GM12878 (cell line): Measurements from ENCODE around the gene PLA2G2C. TPM values are rescaled to one million over a fixed set of nuclear protein-coding genes. Genes with fewer than 3 reads are reported as not detected.

Experiments used
- ATAC-seq: fragments of 200-7000 bp; cut with Tn5 transposase; 3 replicates; pipeline ENCODE4 v1.9.1; 2020; ENCODE audit warnings: mild to moderate bottlenecking, moderate library complexity
- BruUV-seq: library from RNA; stranded (reverse); fragments of 400-500 nt; replicated peaks from 2 replicates; lab custom pipeline; 2021; lab: Mats Ljungman, UMichigan
- CTCF ChIA-PET: fragments of 300-600 bp; sonication (Branson Sonifier 250); formaldehyde crosslinking; extraction: SDS; loops from one replicate; lab custom pipeline; 2021; ENCODE audit warnings: inconsistent platforms; lab: Yijun Ruan, JAX
- POLR2A ChIA-PET: fragments of 350-600 bp; formaldehyde crosslinking; extraction: SDS; loops from one replicate; lab custom pipeline; 2021; ENCODE audit warnings: inconsistent platforms; lab: Charles Lee
- RAD21 ChIA-PET: fragments of 300-600 bp; sonication (Branson Sonifier 250); formaldehyde crosslinking; loops from one replicate; lab custom pipeline; 2023; ENCODE audit warnings: antibody characterized with exemption; ENCODE audit not compliant: unreplicated experiment; lab: Charles Lee
- SMC1A ChIA-PET: fragments of 300-600 bp; sonication (Branson Sonifier 250); formaldehyde crosslinking; loops from one replicate; lab custom pipeline; 2023; ENCODE audit not compliant: unreplicated experiment, uncharacterized antibody; lab: Charles Lee
- DNase-seq: peaks from one replicate; pipeline ENCODE4 v3.0.0-alpha.2; 2011; ENCODE audit warnings: low read depth, low spot score
- FAIRE-seq: peaks from 3 replicates; lab custom pipeline; 2011; peaks lifted over from hg19 to GRCh38; lab: Jason Lieb, UNC
- H2AFZ ChIP-seq: 2 replicates; pipeline ENCODE4 v1.6.0; 2011; ENCODE audit warnings: low read depth, low read length, control low read depth; ENCODE audit not compliant: control insufficient read depth
- H3K27ac ChIP-seq: 2 replicates; pipeline ENCODE4 v1.5.1; 2011; ENCODE audit warnings: control low read depth; ENCODE audit not compliant: control insufficient read depth, insufficient read depth
- H3K27me3 ChIP-seq, 2 experiments: replicated peaks in 1 of 2; 2 replicates each; pipeline versions ENCODE4 v1.6.0 to v1.6.1; 2011; ENCODE audit warnings: low read length in 1 of 2; ENCODE audit not compliant: control insufficient read depth in 2 of 2, insufficient read depth in 2 of 2
- H3K36me3 ChIP-seq, 2 experiments: 2 replicates each; pipeline ENCODE4 v1.5.1; 2011; ENCODE audit warnings: low read length in 1 of 2; ENCODE audit not compliant: control insufficient read depth in 2 of 2, insufficient read depth in 2 of 2
- H3K4me1 ChIP-seq: 2 replicates; pipeline ENCODE4 v1.6.1; 2011; ENCODE audit warnings: mild to moderate bottlenecking, low read length, moderate library complexity, mixed read lengths; ENCODE audit not compliant: control insufficient read depth, insufficient read depth
- H3K4me2 ChIP-seq: 2 replicates; pipeline ENCODE4 v1.6.0; 2011; ENCODE audit warnings: control low read depth; ENCODE audit not compliant: control insufficient read depth, insufficient read depth
- H3K4me3 ChIP-seq: fragments of 200-600 bp; sonication (generic); 2 replicates; pipeline ENCODE4 v1.5.1; 2016
- H3K79me2 ChIP-seq: 2 replicates; pipeline ENCODE4 v1.6.0; 2011; ENCODE audit warnings: low read length; ENCODE audit not compliant: control insufficient read depth, insufficient read depth
- H3K9ac ChIP-seq: 2 replicates; pipeline ENCODE4 v1.8.0; 2011; ENCODE audit warnings: low read length, control low read depth, mixed read lengths; ENCODE audit not compliant: control insufficient read depth, insufficient read depth
- H3K9me3 ChIP-seq: replicated peaks from 3 replicates; pipeline ENCODE4 v1.5.1; 2011; ENCODE audit warnings: mild to moderate bottlenecking, low read length; ENCODE audit not compliant: control insufficient read depth, insufficient read depth
- H4K20me1 ChIP-seq: 2 replicates; pipeline ENCODE4 v1.6.0; 2011; ENCODE audit not compliant: control insufficient read depth, insufficient read depth
- BACH1 ChIP-seq: fragments of 450-650 bp; IDR thresholded peaks from 2 replicates; pipeline ENCODE4 v1.6.1; 2017; ENCODE audit warnings: mild to moderate bottlenecking, borderline replicate concordance
- CTCF ChIP-seq, 3 experiments: IDR thresholded peaks in 2 of 3; conservative IDR thresholded peaks in 1 of 3; 2 replicates each; pipeline ENCODE4 v1.5.1; 2011; ENCODE audit warnings: low read depth in 3 of 3, low read length in 3 of 3, mild to moderate bottlenecking in 3 of 3, control low read depth in 2 of 3, moderate library complexity in 2 of 3, inconsistent platforms in 1 of 3, mixed read lengths in 1 of 3; ENCODE audit not compliant: control insufficient read depth in 2 of 3, insufficient read depth in 1 of 3; ENCODE audit errors: extremely low read depth in 1 of 3
- ESRRA ChIP-seq: IDR thresholded peaks from 2 replicates; pipeline ENCODE4 v1.6.1; 2012; ENCODE audit warnings: mild to moderate bottlenecking, low read length, improper control_type of control experiment
- FOXM1 ChIP-seq: IDR thresholded peaks from 2 replicates; pipeline ENCODE4 v1.6.1; 2012; ENCODE audit warnings: low read depth, mild to moderate bottlenecking, inconsistent platforms, low read length, moderate library complexity
- MXI1 ChIP-seq: fragments of 150-350 bp; IDR thresholded peaks from 2 replicates; pipeline ENCODE4 v1.6.1; 2011; ENCODE audit warnings: low read depth, mild to moderate bottlenecking, inconsistent platforms, low read length, improper control_type of control experiment
- NBN ChIP-seq: fragments of 450-650 bp; IDR thresholded peaks from 2 replicates; pipeline ENCODE4 v1.6.1; 2016
- NFIC ChIP-seq: IDR thresholded peaks from 2 replicates; pipeline ENCODE4 v1.6.1; 2012; ENCODE audit warnings: low read depth, mild to moderate bottlenecking, inconsistent platforms, low read length, moderate library complexity
- NFYA ChIP-seq: IDR thresholded peaks from 2 replicates; pipeline ENCODE4 v1.6.1; 2011; ENCODE audit warnings: low read depth, mild to moderate bottlenecking, low read length, improper control_type of control experiment, borderline replicate concordance
- NRF1 ChIP-seq: conservative IDR thresholded peaks from 2 replicates; pipeline ENCODE4 v1.6.1; 2011; ENCODE audit warnings: mild to moderate bottlenecking, low read depth, low read length, improper control_type of control experiment
- SMARCA5 ChIP-seq: fragments of 450-650 bp; IDR thresholded peaks from 2 replicates; pipeline ENCODE4 v1.6.1; 2017; ENCODE audit warnings: mild to moderate bottlenecking
- TAF1 ChIP-seq: IDR thresholded peaks from 2 replicates; pipeline ENCODE4 v1.6.1; 2011; ENCODE audit warnings: mild to moderate bottlenecking, low read depth, low read length, borderline replicate concordance
- WGBS: methylation state at CpG from one replicate; pipeline ENCODE4 v1.1.6; 2016; ENCODE audit warnings: low lambda C conversion rate; ENCODE audit not compliant: insufficient replicate concordance, insufficient coverage; ENCODE audit errors: missing lambda C conversion rate; 5-methylcytosine and 5-hydroxymethylcytosine counted together
- in situ Hi-C: fragments of 300-500 bp; cut with MboI; formaldehyde crosslinking; loops from 9 replicates; pipeline ENCODE4 v1.14.3; 2018; ENCODE audit warnings: mixed read lengths
- intact Hi-C: fragments of 100-400 bp; cut with micrococcal nuclease; formaldehyde crosslinking; loops from one replicate; pipeline ENCODE4 v1.14.2; 2022; ENCODE audit not compliant: unreplicated experiment
- polyA plus RNA-seq, 11 experiments: library from polyadenylated mRNA; depleted of rRNA in 4 of 11; unstranded in 6 of 11; stranded (reverse) in 5 of 11; fragments of >200 nt; fragmentation: Nextera tagmentation in 4 of 11; fragmentation: Illumina TruSeq in 1 of 11; extraction: Ambion mirVana in 4 of 11; extraction: Trizol in 1 of 11; gene quantifications; 1 replicate in 1 of 11; 2 replicates in 10 of 11; pipeline versions ENCODE4 v1.2.1 to v1.2.3, GENCODE V29; 2011 to 2016; ENCODE audit warnings: inconsistent platforms in 2 of 11, missing spikeins in 2 of 11, low read depth in 1 of 11
- total RNA-seq, 4 experiments: library from RNA; depleted of rRNA in 3 of 4; stranded (reverse); fragments of >200 nt in 3 of 4; fragmentation: Illumina TruSeq in 1 of 4; extraction: Trizol in 1 of 4; gene quantifications; 2 replicates each; pipeline versions ENCODE4 v1.2.1 to v1.2.3, GENCODE V29; 2013 to 2021
- TF ChIP-seq, protein P1 (sequence below): fragments of 450-650 bp; formaldehyde crosslinking; IDR thresholded peaks from 2 replicates; pipeline ENCODE4 v1.4.0; 2022; ENCODE audit warnings: mild to moderate bottlenecking, moderate library complexity
- TF ChIP-seq, protein P2 (sequence below): IDR thresholded peaks from 2 replicates; pipeline ENCODE4 v1.6.1; 2012; ENCODE audit warnings: low read depth, low read length, improper control_type of control experiment
- TF ChIP-seq, protein P3 (sequence below): IDR thresholded peaks from 2 replicates; pipeline ENCODE4 v1.6.1; 2012; ENCODE audit warnings: low read length, inconsistent platforms

The PLA2G2C gene
- total and polyA plus RNA-seq, 10 of the 15 experiments (the other 5 are each of a cell fraction or from before 2014, with no cell fraction given), result 0.05 TPM; not detected in 9

- DNase-seq (no peak), ATAC-seq (no peak), FAIRE-seq (no peak)
- SMC1A ChIA-PET, result no interaction called here
- RAD21 ChIA-PET, result no interaction called here
- Histone ChIP-seq H3K4me2 (no peak overlapping the region), H3K27ac (no peak overlapping the region), H3K4me3 (no peak overlapping the region), H3K27me3 (no peaks in the 10 kb centered on the region; a peak in 2 of 4 replicates), H4K20me1 (no peaks in the 10 kb centered on the region), H3K9ac (no peak overlapping the region), H2AFZ (no peak overlapping the region), H3K79me2 (no peaks in the 10 kb centered on the region), H3K9me3 (no peaks in the 10 kb centered on the region; the same call in 2 of the 3 replicates), H3K4me1 (peaks cover 5% of the 10 kb centered on the region), H3K36me3 (no peaks in the 10 kb centered on the region)
- POLR2A ChIA-PET, result interaction anchor here (0.5 kb wide), 1 partner anchor 1486 kb away, joined by 4 read pairs; no protein-coding TSS in a partner anchor
- intact Hi-C loops (no loop called here), in situ Hi-C loops (no loop called here)
- BruUV-seq, result no TSS peak
- WGBS, result 68% methylated on average over 5 of the region's 5 CpGs
- CTCF ChIA-PET, result no interaction called here
- TF ChIP-seq NFYA (no peak), FOXM1 (no peak), NBN (no peak), ESRRA (no peak), MXI1 (no peak), CTCF (IDR thresholded peaks at IDR 0.05 in 2 of 3, conservative IDR thresholded peaks at IDR 0.05 in 1 of 3; ENCODE audit: control insufficient read depth in 2 of 3, extremely low read depth in 1 of 3, insufficient read depth in 1 of 3, low read depth in 3 of 3, low read length in 3 of 3) (no peak), NRF1 (no peak), NFIC (no peak), BACH1 (no peak), TAF1 (no peak), SMARCA5 (no peak)
- TF ChIP-seq, protein P1, sequence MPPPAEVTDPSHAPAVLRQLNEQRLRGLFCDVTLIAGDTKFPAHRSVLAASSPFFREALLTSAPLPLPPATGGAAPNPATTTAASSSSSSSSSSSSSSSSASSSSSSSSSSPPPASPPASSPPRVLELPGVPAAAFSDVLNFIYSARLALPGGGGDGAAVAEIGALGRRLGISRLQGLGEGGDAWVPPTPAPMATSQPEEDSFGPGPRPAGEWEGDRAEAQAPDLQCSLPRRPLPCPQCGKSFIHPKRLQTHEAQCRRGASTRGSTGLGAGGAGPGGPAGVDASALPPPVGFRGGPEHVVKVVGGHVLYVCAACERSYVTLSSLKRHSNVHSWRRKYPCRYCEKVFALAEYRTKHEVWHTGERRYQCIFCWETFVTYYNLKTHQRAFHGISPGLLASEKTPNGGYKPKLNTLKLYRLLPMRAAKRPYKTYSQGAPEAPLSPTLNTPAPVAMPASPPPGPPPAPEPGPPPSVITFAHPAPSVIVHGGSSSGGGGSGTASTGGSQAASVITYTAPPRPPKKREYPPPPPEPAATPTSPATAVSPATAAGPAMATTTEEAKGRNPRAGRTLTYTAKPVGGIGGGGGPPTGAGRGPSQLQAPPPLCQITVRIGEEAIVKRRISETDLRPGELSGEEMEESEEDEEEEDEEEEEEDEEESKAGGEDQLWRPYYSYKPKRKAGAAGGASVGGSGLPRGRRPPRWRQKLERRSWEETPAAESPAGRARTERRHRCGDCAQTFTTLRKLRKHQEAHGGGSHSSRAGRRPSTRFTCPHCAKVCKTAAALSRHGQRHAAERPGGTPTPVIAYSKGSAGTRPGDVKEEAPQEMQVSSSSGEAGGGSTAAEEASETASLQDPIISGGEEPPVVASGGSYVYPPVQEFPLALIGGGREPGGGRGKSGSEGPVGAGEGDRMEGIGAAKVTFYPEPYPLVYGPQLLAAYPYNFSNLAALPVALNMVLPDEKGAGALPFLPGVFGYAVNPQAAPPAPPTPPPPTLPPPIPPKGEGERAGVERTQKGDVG (CRISPR knock-in tag), result no peak
- TF ChIP-seq, protein P2, sequence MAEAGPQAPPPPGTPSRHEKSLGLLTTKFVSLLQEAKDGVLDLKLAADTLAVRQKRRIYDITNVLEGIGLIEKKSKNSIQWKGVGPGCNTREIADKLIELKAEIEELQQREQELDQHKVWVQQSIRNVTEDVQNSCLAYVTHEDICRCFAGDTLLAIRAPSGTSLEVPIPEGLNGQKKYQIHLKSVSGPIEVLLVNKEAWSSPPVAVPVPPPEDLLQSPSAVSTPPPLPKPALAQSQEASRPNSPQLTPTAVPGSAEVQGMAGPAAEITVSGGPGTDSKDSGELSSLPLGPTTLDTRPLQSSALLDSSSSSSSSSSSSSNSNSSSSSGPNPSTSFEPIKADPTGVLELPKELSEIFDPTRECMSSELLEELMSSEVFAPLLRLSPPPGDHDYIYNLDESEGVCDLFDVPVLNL, result no peak
- TF ChIP-seq, protein P3, sequence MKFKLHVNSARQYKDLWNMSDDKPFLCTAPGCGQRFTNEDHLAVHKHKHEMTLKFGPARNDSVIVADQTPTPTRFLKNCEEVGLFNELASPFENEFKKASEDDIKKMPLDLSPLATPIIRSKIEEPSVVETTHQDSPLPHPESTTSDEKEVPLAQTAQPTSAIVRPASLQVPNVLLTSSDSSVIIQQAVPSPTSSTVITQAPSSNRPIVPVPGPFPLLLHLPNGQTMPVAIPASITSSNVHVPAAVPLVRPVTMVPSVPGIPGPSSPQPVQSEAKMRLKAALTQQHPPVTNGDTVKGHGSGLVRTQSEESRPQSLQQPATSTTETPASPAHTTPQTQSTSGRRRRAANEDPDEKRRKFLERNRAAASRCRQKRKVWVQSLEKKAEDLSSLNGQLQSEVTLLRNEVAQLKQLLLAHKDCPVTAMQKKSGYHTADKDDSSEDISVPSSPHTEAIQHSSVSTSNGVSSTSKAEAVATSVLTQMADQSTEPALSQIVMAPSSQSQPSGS, result no peak
Measured at GRCh38 chr1:20169932-20170331, 16.4 kb downstream of the PLA2G2C start.
